HepG2 (cell line): ENCODE results near the gene C5orf15. TPM values are rescaled to one million over a fixed set of nuclear protein-coding genes. Genes with fewer than 3 reads are reported as not detected.

Experiments used
- ATAC-seq: fragments of 200-7000 bp; cut with Tn5 transposase; 3 replicates; pipeline ENCODE4 v1.9.1; 2020; ENCODE audit warnings: mild to moderate bottlenecking, moderate library complexity
- BruUV-seq: library from RNA; stranded (reverse); fragments of 400-500 nt; replicated peaks from 2 replicates; lab custom pipeline; 2021; lab: Mats Ljungman, UMichigan
- CTCF ChIA-PET: fragments of 300-600 bp; formaldehyde crosslinking; extraction: SDS; loops from one replicate; lab custom pipeline; 2021; ENCODE audit warnings: low total read pairs, inconsistent platforms, low intra/inter-chr PET ratio; lab: Yijun Ruan, JAX
- POLR2A ChIA-PET: fragments of 350-600 bp; sonication (Branson Sonifier 250); formaldehyde crosslinking; loops from one replicate; lab custom pipeline; 2020; ENCODE audit warnings: antibody characterized with exemption, inconsistent platforms; lab: Yijun Ruan, JAX
- DNase-seq: peaks from one replicate; pipeline ENCODE4 v3.0.0-alpha.2; 2015; ENCODE audit warnings: low spot score
- FAIRE-seq: peaks from 3 replicates; lab custom pipeline; 2011; peaks lifted over from hg19 to GRCh38; lab: Jason Lieb, UNC
- H2AFZ ChIP-seq: one replicate; pipeline ENCODE4 v1.6.1; 2011; ENCODE audit warnings: low read length, inconsistent platforms
- H3K27ac ChIP-seq: fragments of 300-600 bp; 3 replicates; pipeline ENCODE4 v1.8.0; 2011; ENCODE audit warnings: mixed run types, mild to moderate bottlenecking, mixed read lengths, low read length, inconsistent platforms; ENCODE audit not compliant: insufficient read depth; ENCODE audit errors: extremely low read length
- H3K27me3 ChIP-seq, 2 experiments: fragments of 200-600 bp in 1 of 2; 2 replicates in 1 of 2; 3 replicates in 1 of 2; pipeline versions ENCODE4 v1.6.0 to v1.8.0; 2011; ENCODE audit warnings: low read length in 2 of 2, mild to moderate bottlenecking in 2 of 2, moderate library complexity in 2 of 2, inconsistent platforms in 1 of 2; ENCODE audit not compliant: insufficient read depth in 2 of 2, control insufficient read depth in 1 of 2
- H3K36me3 ChIP-seq, 2 experiments: fragments of 200-600 bp in 1 of 2; replicated peaks in 1 of 2; 2 replicates in 1 of 2; 3 replicates in 1 of 2; pipeline versions ENCODE4 v1.5.1 to v1.8.0; 2011; ENCODE audit warnings: low read length in 2 of 2, inconsistent platforms in 1 of 2; ENCODE audit not compliant: insufficient read depth in 2 of 2, control insufficient read depth in 1 of 2
- H3K4me1 ChIP-seq: 2 replicates; pipeline ENCODE4 v1.5.1; 2012; ENCODE audit warnings: low read length, inconsistent platforms; ENCODE audit not compliant: insufficient read depth
- H3K4me2 ChIP-seq: 2 replicates; pipeline ENCODE4 v1.6.0; 2011; ENCODE audit warnings: low read depth, low read length, inconsistent platforms
- H3K4me3 ChIP-seq, 3 experiments: fragments of 200-600 bp in 1 of 3; sonication (generic), shearing (Covaris generic) in 1 of 3; replicated peaks in 1 of 3; 2 replicates each; pipeline ENCODE4 v1.5.1; 2011 to 2016; ENCODE audit warnings: low read length in 3 of 3, inconsistent platforms in 2 of 3, low read depth in 2 of 3, mild to moderate bottlenecking in 2 of 3, control low read depth in 1 of 3, mixed read lengths in 1 of 3; ENCODE audit not compliant: insufficient read depth in 1 of 3
- H3K79me2 ChIP-seq: one replicate; pipeline ENCODE4 v1.6.1; 2011; ENCODE audit warnings: low read length, inconsistent platforms; ENCODE audit not compliant: insufficient read depth
- H3K9ac ChIP-seq: 2 replicates; pipeline ENCODE4 v1.6.0; 2011; ENCODE audit warnings: mild to moderate bottlenecking, low read depth, low read length, inconsistent platforms; ENCODE audit not compliant: insufficient read depth
- H3K9me3 ChIP-seq: 2 replicates; pipeline ENCODE4 v1.5.1; 2012; ENCODE audit warnings: mild to moderate bottlenecking, low read length
- H4K20me1 ChIP-seq: 2 replicates; pipeline ENCODE4 v1.6.0; 2011; ENCODE audit warnings: inconsistent platforms, mild to moderate bottlenecking, low read length, moderate library complexity; ENCODE audit not compliant: insufficient read depth
- ATAD3A ChIP-seq: sonication (generic); formaldehyde crosslinking; IDR thresholded peaks from 2 replicates; pipeline ENCODE4 v1.4.0; 2020; ENCODE audit warnings: missing genetic modification reagents
- ELF3 ChIP-seq: IDR thresholded peaks from 2 replicates; pipeline ENCODE4 v1.6.1; 2016; ENCODE audit warnings: missing genetic modification reagents, missing compliant biosample characterization
- GFI1 ChIP-seq: sonication (generic); formaldehyde crosslinking; IDR thresholded peaks from 2 replicates; pipeline ENCODE4 v1.5.0; 2020; ENCODE audit warnings: missing genetic modification reagents, mild to moderate bottlenecking, borderline replicate concordance
- HCFC1 ChIP-seq: fragments of 150-350 bp; IDR thresholded peaks from 2 replicates; pipeline ENCODE4 v1.6.1; 2014; ENCODE audit warnings: low read depth, low read length
- HDAC2 ChIP-seq: sonication (generic); formaldehyde crosslinking; IDR thresholded peaks from 2 replicates; pipeline ENCODE4 v1.4.0; 2020; ENCODE audit warnings: missing genetic modification reagents
- PHF5A ChIP-seq: IDR thresholded peaks from one replicate; pipeline ENCODE4 v1.6.1; 2018; ENCODE audit warnings: low read depth, missing genetic modification reagents; ENCODE audit not compliant: unreplicated experiment
- RXRA ChIP-seq: sonication (generic); formaldehyde crosslinking; IDR thresholded peaks from 2 replicates; pipeline ENCODE4 v1.5.1; 2020; ENCODE audit warnings: missing genetic modification reagents
- SAFB2 ChIP-seq: sonication (generic); formaldehyde crosslinking; IDR thresholded peaks from 2 replicates; pipeline ENCODE4 v1.5.1; 2020; ENCODE audit warnings: missing genetic modification reagents, low read depth, mild to moderate bottlenecking, borderline replicate concordance
- SNAPC2 ChIP-seq: sonication (generic); formaldehyde crosslinking; IDR thresholded peaks from 2 replicates; pipeline ENCODE4 v1.8.1; 2022; ENCODE audit warnings: mild to moderate bottlenecking, missing genetic modification reagents
- SYNCRIP ChIP-seq: fragments of 200-400 bp; formaldehyde crosslinking; IDR thresholded peaks from 2 replicates; pipeline ENCODE4 v1.6.1; 2018; ENCODE audit warnings: mild to moderate bottlenecking, low read depth, low read length; ENCODE audit not compliant: insufficient read depth
- WIZ ChIP-seq: sonication (generic); formaldehyde crosslinking; IDR thresholded peaks from 2 replicates; pipeline ENCODE4 v1.5.1; 2020; ENCODE audit warnings: mild to moderate bottlenecking, missing genetic modification reagents
- ZNF382 ChIP-seq: sonication (generic); formaldehyde crosslinking; IDR thresholded peaks from 2 replicates; pipeline ENCODE4 v1.5.0; 2020; ENCODE audit warnings: missing genetic modification reagents, mild to moderate bottlenecking, borderline replicate concordance
- ZNF878 ChIP-seq: sonication (generic); formaldehyde crosslinking; IDR thresholded peaks from 2 replicates; pipeline ENCODE4 v1.8.1; 2023; ENCODE audit warnings: mild to moderate bottlenecking, missing genetic modification reagents, moderate library complexity
- WGBS: methylation state at CpG from one replicate; pipeline ENCODE4 v1.1.6; 2017; ENCODE audit warnings: low lambda C conversion rate; 5-methylcytosine and 5-hydroxymethylcytosine counted together
- in situ Hi-C: cut with HindIII; loops from 2 replicates; pipeline ENCODE4 v1.10.0; 2017; ENCODE audit warnings: low pct_unique_long_range_greater_than_20kb; ENCODE audit not compliant: extremely low pct_ligation_motif_present
- intact Hi-C: fragments of 100-400 bp; cut with micrococcal nuclease; formaldehyde crosslinking; loops from one replicate; pipeline ENCODE4 v1.10.0; 2022; ENCODE audit not compliant: unreplicated experiment
- polyA plus RNA-seq, 8 experiments: library from polyadenylated mRNA; depleted of rRNA in 3 of 8; stranded (reverse) in 7 of 8; unstranded in 1 of 8; fragments of >200 nt; fragmentation: Illumina TruSeq in 4 of 8; extraction: Trizol in 4 of 8; gene quantifications; 2 replicates each; pipeline versions ENCODE4 v1.2.1 to v1.2.3, GENCODE V29; 2011 to 2016; ENCODE audit warnings: low read depth in 4 of 8, missing spikeins in 1 of 8, mixed read lengths in 1 of 8; ENCODE audit not compliant: insufficient read depth in 1 of 8
- total RNA-seq, 5 experiments: library from RNA; depleted of rRNA; stranded (reverse); fragments of >200 nt; fragmentation: Illumina TruSeq; extraction: Trizol; gene quantifications; 2 replicates each; pipeline ENCODE4 v1.2.3, GENCODE V29; 2016; ENCODE audit warnings: low read depth in 1 of 5
- TF ChIP-seq, protein P1 (sequence below): sonication (generic); formaldehyde crosslinking; IDR thresholded peaks from 2 replicates; pipeline ENCODE4 v1.4.0; 2020; ENCODE audit warnings: missing genetic modification reagents
- TF ChIP-seq, protein P2 (sequence below): sonication (generic); formaldehyde crosslinking; IDR thresholded peaks from 2 replicates; pipeline ENCODE4 v1.8.0; 2022; ENCODE audit warnings: mild to moderate bottlenecking, missing genetic modification reagents
- TF ChIP-seq, protein P3 (sequence below): sonication (generic); formaldehyde crosslinking; IDR thresholded peaks from 2 replicates; pipeline ENCODE4 v1.4.0; 2020; ENCODE audit warnings: missing genetic modification reagents

Gene C5orf15
- total and polyA plus RNA-seq, 2 of the 13 experiments (the other 11 are each of a cell fraction or from before 2014, with no cell fraction given) = 58.5 to 82.7 TPM

DNA sequence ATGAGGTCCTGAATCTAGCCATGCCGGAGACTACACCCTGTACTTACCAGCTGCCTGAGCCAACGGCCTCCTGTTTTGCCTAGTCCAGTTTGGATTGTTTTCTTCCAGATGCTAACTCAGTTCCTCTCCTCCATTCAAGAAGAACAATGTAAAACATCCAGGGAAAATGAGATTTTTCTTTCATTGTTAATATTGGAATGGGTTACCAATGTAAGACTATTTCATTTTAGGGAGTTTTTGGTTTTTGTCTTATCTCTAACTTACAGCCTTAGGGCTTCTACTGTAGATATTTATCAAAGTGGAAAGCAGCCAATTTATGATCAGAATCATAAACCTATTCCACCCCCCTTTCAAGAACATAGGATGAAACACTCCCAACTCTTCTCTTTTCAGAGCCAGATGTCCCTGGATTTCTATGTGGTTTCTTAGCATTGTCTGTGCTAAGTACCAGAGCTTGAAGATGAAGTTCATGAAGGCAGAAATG is 39.9 kb upstream of the C5orf15 start:
- Histone ChIP-seq H3K4me2 (no peak overlapping the region), H4K20me1 (no peaks in the 10 kb centered on the region), H3K4me1 (peaks cover 20% of the 10 kb centered on the region), H3K36me3 (no peaks in the 10 kb centered on the region), H2AFZ (no peak overlapping the region), H3K79me2 (peaks cover 25% of the 10 kb centered on the region), H3K9ac (no peak overlapping the region), H3K4me3 (no peak overlapping the region), H3K27ac (no peak overlapping the region), H3K27me3 (no peaks in the 10 kb centered on the region; a peak in 1 of 5 replicates)
- DNase-seq (no peak), FAIRE-seq (no peak), ATAC-seq (no peak)
- WGBS = 60% methylated on average over 2 of the region's 2 CpGs
- BruUV-seq = no TSS peak
- intact Hi-C loops = no loop called here
- in situ Hi-C loops = no loop called here
- TF ChIP-seq, protein P1, sequence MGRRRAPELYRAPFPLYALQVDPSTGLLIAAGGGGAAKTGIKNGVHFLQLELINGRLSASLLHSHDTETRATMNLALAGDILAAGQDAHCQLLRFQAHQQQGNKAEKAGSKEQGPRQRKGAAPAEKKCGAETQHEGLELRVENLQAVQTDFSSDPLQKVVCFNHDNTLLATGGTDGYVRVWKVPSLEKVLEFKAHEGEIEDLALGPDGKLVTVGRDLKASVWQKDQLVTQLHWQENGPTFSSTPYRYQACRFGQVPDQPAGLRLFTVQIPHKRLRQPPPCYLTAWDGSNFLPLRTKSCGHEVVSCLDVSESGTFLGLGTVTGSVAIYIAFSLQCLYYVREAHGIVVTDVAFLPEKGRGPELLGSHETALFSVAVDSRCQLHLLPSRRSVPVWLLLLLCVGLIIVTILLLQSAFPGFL (CRISPR knock-in tag) = no peak
- TF ChIP-seq GFI1 (CRISPR knock-in tag) (no peak), ATAD3A (CRISPR knock-in tag) (no peak), SYNCRIP (no peak), HDAC2 (no peak), RXRA (CRISPR knock-in tag) (no peak), PHF5A (CRISPR knock-in tag) (no peak), SNAPC2 (no peak), ZNF382 (no peak), WIZ (CRISPR knock-in tag) (no peak), SAFB2 (CRISPR knock-in tag) (no peak), HCFC1 (no peak), ZNF878 (CRISPR knock-in tag) (no peak), ELF3 (no peak)
- TF ChIP-seq, protein P2, sequence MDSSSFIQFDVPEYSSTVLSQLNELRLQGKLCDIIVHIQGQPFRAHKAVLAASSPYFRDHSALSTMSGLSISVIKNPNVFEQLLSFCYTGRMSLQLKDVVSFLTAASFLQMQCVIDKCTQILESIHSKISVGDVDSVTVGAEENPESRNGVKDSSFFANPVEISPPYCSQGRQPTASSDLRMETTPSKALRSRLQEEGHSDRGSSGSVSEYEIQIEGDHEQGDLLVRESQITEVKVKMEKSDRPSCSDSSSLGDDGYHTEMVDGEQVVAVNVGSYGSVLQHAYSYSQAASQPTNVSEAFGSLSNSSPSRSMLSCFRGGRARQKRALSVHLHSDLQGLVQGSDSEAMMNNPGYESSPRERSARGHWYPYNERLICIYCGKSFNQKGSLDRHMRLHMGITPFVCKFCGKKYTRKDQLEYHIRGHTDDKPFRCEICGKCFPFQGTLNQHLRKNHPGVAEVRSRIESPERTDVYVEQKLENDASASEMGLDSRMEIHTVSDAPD (CRISPR knock-in tag) = no peak
- TF ChIP-seq, protein P3, sequence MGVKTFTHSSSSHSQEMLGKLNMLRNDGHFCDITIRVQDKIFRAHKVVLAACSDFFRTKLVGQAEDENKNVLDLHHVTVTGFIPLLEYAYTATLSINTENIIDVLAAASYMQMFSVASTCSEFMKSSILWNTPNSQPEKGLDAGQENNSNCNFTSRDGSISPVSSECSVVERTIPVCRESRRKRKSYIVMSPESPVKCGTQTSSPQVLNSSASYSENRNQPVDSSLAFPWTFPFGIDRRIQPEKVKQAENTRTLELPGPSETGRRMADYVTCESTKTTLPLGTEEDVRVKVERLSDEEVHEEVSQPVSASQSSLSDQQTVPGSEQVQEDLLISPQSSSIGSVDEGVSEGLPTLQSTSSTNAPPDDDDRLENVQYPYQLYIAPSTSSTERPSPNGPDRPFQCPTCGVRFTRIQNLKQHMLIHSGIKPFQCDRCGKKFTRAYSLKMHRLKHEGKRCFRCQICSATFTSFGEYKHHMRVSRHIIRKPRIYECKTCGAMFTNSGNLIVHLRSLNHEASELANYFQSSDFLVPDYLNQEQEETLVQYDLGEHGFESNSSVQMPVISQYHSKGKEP (CRISPR knock-in tag) = no peak
- TF ChIP-seq, all 625 proteins: peak for 0
- H3K9me3 ChIP-seq = no peaks in the 10 kb centered on the region
- ChIA-PET POLR2A (interaction anchor here (7.4 kb wide), 1 partner anchor 11 kb away, joined by 192 read pairs; no protein-coding TSS in a partner anchor), CTCF (no interaction called here)
